AG09309 (cell line): ENCODE data around the gene STOML2.

Source experiments
- DNase-seq: peaks from one replicate; pipeline ENCODE4 v3.0.0-alpha.2; 2010; ENCODE audit warnings: low read depth
- H3K4me3 ChIP-seq: 2 replicates; pipeline ENCODE4 v1.5.1; 2011; ENCODE audit warnings: mild to moderate bottlenecking, low read depth, low read length, moderate library complexity; ENCODE audit not compliant: control insufficient read depth
- TF ChIP-seq, protein P1 (sequence below): IDR thresholded peaks from 2 replicates; pipeline ENCODE4 v1.5.1; 2011; ENCODE audit warnings: mild to moderate bottlenecking, low read depth, low read length, inconsistent platforms; ENCODE audit not compliant: insufficient read depth, control insufficient read depth; ENCODE audit errors: missing control alignments

STOML2 gene

DNA sequence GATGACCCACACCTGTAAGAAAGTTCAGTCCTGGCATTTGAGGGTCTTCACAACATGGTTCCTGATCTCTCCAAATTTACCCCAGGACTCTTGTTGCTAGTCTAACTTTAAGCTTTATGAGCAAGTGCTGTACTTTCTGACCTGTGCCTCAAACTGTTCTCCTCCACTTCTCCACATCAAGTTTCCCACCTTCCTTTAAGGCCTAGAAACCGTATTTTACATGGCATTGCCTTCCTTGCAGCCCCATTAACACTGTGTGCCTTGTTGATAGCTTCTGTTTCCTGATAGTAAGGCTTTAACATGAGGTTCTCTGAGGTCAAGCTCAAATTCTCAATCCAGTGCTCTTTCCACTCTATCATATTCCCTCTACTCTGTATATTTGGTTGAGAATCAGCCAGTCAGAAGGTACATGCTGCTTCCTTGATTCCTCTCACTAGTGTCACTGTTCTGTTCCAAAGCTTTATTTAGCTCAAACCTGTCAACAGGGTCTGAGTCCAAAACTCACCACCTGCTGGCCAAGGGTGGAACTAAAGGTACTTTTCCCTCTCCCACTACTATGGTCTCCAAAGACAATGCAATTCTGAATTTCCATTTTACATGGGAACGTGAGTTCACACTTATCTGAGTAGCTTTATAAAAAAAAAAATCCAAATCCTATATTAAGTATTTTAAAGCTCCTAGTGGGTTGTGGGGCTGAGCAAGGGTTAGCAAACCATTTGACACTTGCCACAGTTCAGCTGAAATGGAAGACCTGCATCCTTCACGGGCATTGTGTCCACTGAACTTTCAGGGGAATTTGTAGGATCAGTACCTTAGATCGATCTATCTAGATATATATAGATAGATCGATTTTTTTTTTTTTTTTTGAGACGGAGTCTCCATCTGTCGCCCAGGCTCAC lies 51.6 kb downstream of the STOML2 start:
- TF ChIP-seq, protein P1, sequence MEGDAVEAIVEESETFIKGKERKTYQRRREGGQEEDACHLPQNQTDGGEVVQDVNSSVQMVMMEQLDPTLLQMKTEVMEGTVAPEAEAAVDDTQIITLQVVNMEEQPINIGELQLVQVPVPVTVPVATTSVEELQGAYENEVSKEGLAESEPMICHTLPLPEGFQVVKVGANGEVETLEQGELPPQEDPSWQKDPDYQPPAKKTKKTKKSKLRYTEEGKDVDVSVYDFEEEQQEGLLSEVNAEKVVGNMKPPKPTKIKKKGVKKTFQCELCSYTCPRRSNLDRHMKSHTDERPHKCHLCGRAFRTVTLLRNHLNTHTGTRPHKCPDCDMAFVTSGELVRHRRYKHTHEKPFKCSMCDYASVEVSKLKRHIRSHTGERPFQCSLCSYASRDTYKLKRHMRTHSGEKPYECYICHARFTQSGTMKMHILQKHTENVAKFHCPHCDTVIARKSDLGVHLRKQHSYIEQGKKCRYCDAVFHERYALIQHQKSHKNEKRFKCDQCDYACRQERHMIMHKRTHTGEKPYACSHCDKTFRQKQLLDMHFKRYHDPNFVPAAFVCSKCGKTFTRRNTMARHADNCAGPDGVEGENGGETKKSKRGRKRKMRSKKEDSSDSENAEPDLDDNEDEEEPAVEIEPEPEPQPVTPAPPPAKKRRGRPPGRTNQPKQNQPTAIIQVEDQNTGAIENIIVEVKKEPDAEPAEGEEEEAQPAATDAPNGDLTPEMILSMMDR: peak; percentile 58
- H3K4me3 ChIP-seq: no peak overlapping the region
- no peak for DNase-seq
